GM23248 (cell line): Measurements from ENCODE around the gene ZNF77.

ENCODE experiments used
- EZH2 ChIP-seq: fragments of 200-600 bp; sonication (generic); IDR thresholded peaks from 2 replicates; pipeline ENCODE4 v1.6.1; 2018; ENCODE audit warnings: antibody characterized with exemption, mild to moderate bottlenecking; ENCODE audit not compliant: insufficient read depth, poor library complexity, severe bottlenecking
- EZH2phosphoT487 ChIP-seq: fragments of 200-600 bp; sonication (generic); IDR thresholded peaks from 2 replicates; pipeline ENCODE4 v1.6.1; 2018; ENCODE audit warnings: antibody characterized with exemption, moderate library complexity, mild to moderate bottlenecking, low read depth; ENCODE audit not compliant: insufficient read depth

DNA sequence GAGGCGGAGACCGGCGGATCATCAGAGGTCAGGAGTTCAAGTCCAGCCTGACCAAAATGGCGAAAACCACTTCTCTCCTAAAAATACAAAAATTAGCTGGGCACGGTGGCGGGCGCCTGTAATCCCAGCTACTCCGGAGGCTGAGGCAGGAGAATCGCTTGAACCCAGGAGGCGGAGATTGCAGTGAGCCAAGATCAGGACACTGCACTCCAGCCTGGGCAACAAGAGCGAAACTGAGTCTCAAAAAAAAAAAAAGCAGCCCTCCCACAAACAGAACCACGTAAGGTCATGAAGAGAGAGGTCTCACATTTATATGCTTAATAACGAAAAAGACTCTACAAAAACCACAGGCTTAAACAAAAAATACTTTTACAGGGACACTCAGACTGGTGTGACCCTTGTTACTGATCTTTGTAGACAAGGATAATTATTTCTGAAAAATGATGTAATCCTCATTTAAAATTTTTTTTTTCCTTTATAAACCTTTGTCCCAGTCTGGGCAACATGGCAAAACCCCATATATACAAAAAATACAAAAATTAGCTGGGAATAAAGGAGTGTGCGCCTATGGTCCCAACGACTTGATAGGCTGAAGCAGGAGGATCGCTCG, 909 bp upstream of the ZNF77 start:
- TF ChIP-seq EZH2, result no peak
- TF ChIP-seq EZH2phosphoT487, result no peak
